GM12801 (cell line): ENCODE measurements around the gene FAR2.

ENCODE experiments used
- CTCF ChIP-seq: IDR thresholded peaks from one replicate; pipeline ENCODE4 v1.5.1; 2011; ENCODE audit warnings: control low read depth; ENCODE audit not compliant: insufficient read length; ENCODE audit errors: extremely low read depth

FAR2 gene

GRCh38 chr12:29148911-29149690, at the start of gene FAR2:
FAR2 (plus strand) TSS chr12:29149278; CDS start chr12:29270450, 121,172 bp downstream.
- no peak for TF ChIP-seq CTCF

GRCh38 chr12:29102741-29103140, 46.3 kb upstream of the FAR2 start:
- TF ChIP-seq CTCF = no peak

GRCh38 chr12:29103539-29103974, 45.5 kb upstream of the FAR2 start:
- no peak for TF ChIP-seq CTCF

- no peak for TF ChIP-seq CTCF
Observed at GRCh38 chr12:29104516-29104915, 44.6 kb upstream of the FAR2 start.

GRCh38 chr12:29110506-29111442, 38.3 kb upstream of the FAR2 start:
- no peak for TF ChIP-seq CTCF

GRCh38 chr12:29113101-29113500, 36.0 kb upstream of the FAR2 start:
- TF ChIP-seq CTCF = no peak

GRCh38 chr12:29116414-29116813, 32.7 kb upstream of the FAR2 start:
- no peak for TF ChIP-seq CTCF
